HG02884 (cell line): ENCODE measurements around the gene RAET1E.
"Not testable (repeated sequence)": the region's sequence is repeated elsewhere in the genome, so short reads cannot be mapped to it uniquely, and the experiment has no call there.

Experiments
- ATAC-seq: cut with Tn5 transposase; IDR thresholded peaks from one replicate; pipeline ENCODE4 v1.9.1; 2021; ENCODE audit warnings: mild to moderate bottlenecking, moderate library complexity; ENCODE audit not compliant: unreplicated experiment

The RAET1E gene

GRCh38 chr6:149897855-149898744 is at the start of gene RAET1E:
Gene RAET1E (minus strand): TSS chr6:149898113. CDS start chr6:149890901, 7,212 bp downstream.
- ATAC-seq = no peak

- ATAC-seq = not testable (repeated sequence)
These were observed 49.6 kb upstream of the RAET1E start for GRCh38 chr6:149947533-149947932.

GRCh38 chr6:149946631-149947030 is 48.7 kb upstream of the RAET1E start:
- ATAC-seq = not testable (repeated sequence)

- not testable (repeated sequence) for ATAC-seq
These were observed 47.4 kb upstream of the RAET1E start for GRCh38 chr6:149945276-149945675.

GRCh38 chr6:149943321-149943720 is 45.4 kb upstream of the RAET1E start:
- ATAC-seq = not testable (repeated sequence)

- no peak for ATAC-seq
These were observed 44.5 kb upstream of the RAET1E start for GRCh38 chr6:149942461-149942829.

GRCh38 chr6:149941583-149942460 is 43.9 kb upstream of the RAET1E start, which contains the start of gene ULBP2:
Gene ULBP2 (plus strand): TSS chr6:149942014. CDS start chr6:149942073, 59 bp downstream.
- peak; percentile 55 for ATAC-seq

- ATAC-seq = no peak
These were observed 42.7 kb upstream of the RAET1E start for GRCh38 chr6:149940672-149940982.

GRCh38 chr6:149939909-149940671 is 42.2 kb upstream of the RAET1E start:
- ATAC-seq = no peak

- no peak for ATAC-seq
These were observed 41.4 kb upstream of the RAET1E start for GRCh38 chr6:149939356-149939648.

- peak; percentile 64 for ATAC-seq
These were observed 40.9 kb upstream of the RAET1E start for GRCh38 chr6:149938571-149939355.

GRCh38 chr6:149938013-149938570 is 40.2 kb upstream of the RAET1E start:
- not testable (repeated sequence) for ATAC-seq

- no peak for ATAC-seq
These were observed 38.8 kb upstream of the RAET1E start for GRCh38 chr6:149936743-149937142.

- ATAC-seq = no peak
These were observed 37.8 kb upstream of the RAET1E start for GRCh38 chr6:149935668-149936067.

- ATAC-seq = no peak
These were observed 37.3 kb upstream of the RAET1E start for GRCh38 chr6:149935246-149935645.

- ATAC-seq = no peak
These were observed 36.6 kb upstream of the RAET1E start for GRCh38 chr6:149934249-149935156.

GRCh38 chr6:149933461-149933860 is 35.5 kb upstream of the RAET1E start:
- no peak for ATAC-seq

- ATAC-seq = no peak
These were observed 35.1 kb upstream of the RAET1E start for GRCh38 chr6:149933036-149933435.

- no peak for ATAC-seq
These were observed 33.6 kb upstream of the RAET1E start for GRCh38 chr6:149931501-149931900.
